IPS DF 19.7 (cell line): ENCODE measurements around the gene MBTPS1.

ENCODE experiments used
- DNase-seq: peaks from one replicate; pipeline ENCODE4 v3.0.0-alpha.2; 2013; ENCODE audit warnings: low read depth, low spot score

MBTPS1 gene

GRCh38 chr16:84098939-84099338 is 17.8 kb downstream of the MBTPS1 start:
- no peak for DNase-seq

GRCh38 chr16:84096447-84097005 is 20.2 kb downstream of the MBTPS1 start:
- DNase-seq: no peak

- DNase-seq: no peak
Measured at GRCh38 chr16:84095466-84095865, 21.3 kb downstream of the MBTPS1 start.

- no peak for DNase-seq
Measured at GRCh38 chr16:84093879-84094270, 22.9 kb downstream of the MBTPS1 start.

GRCh38 chr16:84093120-84093878 is 23.4 kb downstream of the MBTPS1 start:
- no peak for DNase-seq

GRCh38 chr16:84091460-84091859 is 25.3 kb downstream of the MBTPS1 start:
- no peak for DNase-seq

GRCh38 chr16:84090211-84090610 is 26.5 kb downstream of the MBTPS1 start:
- no peak for DNase-seq

- DNase-seq: no peak
Measured at GRCh38 chr16:84088695-84089395, 27.9 kb downstream of the MBTPS1 start.

GRCh38 chr16:84087466-84088151 is 29.1 kb downstream of the MBTPS1 start:
- DNase-seq: no peak

- no peak for DNase-seq
Measured at GRCh38 chr16:84087001-84087400, 29.7 kb downstream of the MBTPS1 start.

GRCh38 chr16:84086341-84086740 is 30.4 kb downstream of the MBTPS1 start:
- no peak for DNase-seq

GRCh38 chr16:84085773-84086172 is 31.0 kb downstream of the MBTPS1 start:
- DNase-seq: no peak

GRCh38 chr16:84085271-84085667 is 31.5 kb downstream of the MBTPS1 start:
- no peak for DNase-seq

- peak; percentile 61 for DNase-seq
Measured at GRCh38 chr16:84084570-84085270, 32.0 kb downstream of the MBTPS1 start.

GRCh38 chr16:84082835-84083569 is 33.7 kb downstream of the MBTPS1 start:
- no peak for DNase-seq

- DNase-seq: no peak
Measured at GRCh38 chr16:84082110-84082509, 34.6 kb downstream of the MBTPS1 start.

- no peak for DNase-seq
Measured at GRCh38 chr16:84081446-84081989, 35.2 kb downstream of the MBTPS1 start.

GRCh38 chr16:84080813-84081212 is 35.9 kb downstream of the MBTPS1 start:
- no peak for DNase-seq

GRCh38 chr16:84080378-84080777 is 36.4 kb downstream of the MBTPS1 start:
- no peak for DNase-seq

GRCh38 chr16:84079664-84080063 is 37.1 kb downstream of the MBTPS1 start:
- no peak for DNase-seq

GRCh38 chr16:84075376-84075775 is 41.4 kb downstream of the MBTPS1 start:
- no peak for DNase-seq
